Progenitor cell of endocrine pancreas (in vitro differentiated cells): ENCODE measurements around the gene RASGEF1C. TPM values are rescaled to one million over a fixed set of nuclear protein-coding genes. Genes with fewer than 3 reads are reported as not detected.

Experiments
- DNase-seq: peaks from one replicate; pipeline ENCODE4 v3.0.0; 2021; ENCODE audit warnings: low spot score; ENCODE audit not compliant: unreplicated experiment
- H3K27ac Mint-ChIP-seq: 2 replicates; pipeline ENCODE4 v1.8.0; 2021; ENCODE audit warnings: mild to moderate bottlenecking, moderate library complexity, mixed read lengths
- H3K27me3 Mint-ChIP-seq: 2 replicates; pipeline ENCODE4 v1.8.0; 2021; ENCODE audit warnings: mixed read lengths
- H3K36me3 Mint-ChIP-seq: 2 replicates; pipeline ENCODE4 v1.8.0; 2022; ENCODE audit warnings: mixed read lengths; ENCODE audit not compliant: insufficient read depth
- H3K4me1 Mint-ChIP-seq: 2 replicates; pipeline ENCODE4 v1.8.0; 2021; ENCODE audit warnings: low read depth, mixed read lengths
- H3K4me3 Mint-ChIP-seq: 2 replicates; pipeline ENCODE4 v1.8.0; 2021; ENCODE audit warnings: low read depth, mild to moderate bottlenecking, moderate library complexity, mixed read lengths
- H3K9me3 Mint-ChIP-seq: 2 replicates; pipeline ENCODE4 v1.8.0; 2021; ENCODE audit warnings: low read depth, mixed read lengths
- CTCF ChIP-seq: fragments of 200-600 bp; sonication (generic); IDR thresholded peaks from one replicate; pipeline ENCODE4 v1.5.0; 2021; ENCODE audit warnings: antibody characterized with exemption, mild to moderate bottlenecking; ENCODE audit not compliant: unreplicated experiment
- long read RNA-seq: library from polyadenylated mRNA; unstranded; transcript quantifications from one replicate; pipeline ENCODE4 v2.0.0, GENCODE V29; 2020
- total RNA-seq: library from RNA; stranded (reverse); gene quantifications from 2 replicates; pipeline ENCODE4 v1.2.1, GENCODE V29; 2021

Gene RASGEF1C
- total RNA-seq = 0.51 and 1.3 TPM in 2 replicates
- long read RNA-seq, partial matches to known transcripts = 1 of 1 reads
- long read RNA-seq, other reads (novel, unspliced or antisense) = 0 of 1 reads

- H3K4me1 Mint-ChIP-seq = peaks cover 1% of the 10 kb centered on the region
- peak; percentile 73 for DNase-seq
- H3K27me3 Mint-ChIP-seq = peaks cover 41% of the 10 kb centered on the region
- H3K36me3 Mint-ChIP-seq = no peaks in the 10 kb centered on the region
- H3K27ac Mint-ChIP-seq = no peak within 1 kb of the TSS
- peak; percentile 54 for TF ChIP-seq CTCF
- peak within 1 kb of the TSS; percentile 62 for H3K4me3 Mint-ChIP-seq
- H3K9me3 Mint-ChIP-seq = no peaks in the 10 kb centered on the region
Observed at GRCh38 chr5:180209137-180209581, at the start of gene RASGEF1C. Gene RASGEF1C, minus strand, starts transcription at chr5:180209211. Its CDS starts 71,159 bp downstream, at chr5:180138052.

GRCh38 chr5:180253036-180253824 is 44.2 kb upstream of the RASGEF1C start:
- Mint-ChIP-seq H3K4me1 (no peaks in the 10 kb centered on the region), H3K36me3 (peaks cover 87% of the 10 kb centered on the region), H3K27me3 (no peaks in the 10 kb centered on the region), H3K9me3 (peaks cover 48% of the 10 kb centered on the region), H3K27ac (no peak overlapping the region), H3K4me3 (no peak overlapping the region)
- TF ChIP-seq CTCF = no peak
- DNase-seq = no peak

GRCh38 chr5:180251887-180252286 is 42.9 kb upstream of the RASGEF1C start:
- H3K4me1 Mint-ChIP-seq = no peaks in the 10 kb centered on the region
- H3K36me3 Mint-ChIP-seq = peaks cover 86% of the 10 kb centered on the region
- peaks cover 36% of the 10 kb centered on the region for H3K9me3 Mint-ChIP-seq
- H3K4me3 Mint-ChIP-seq = no peak overlapping the region
- H3K27ac Mint-ChIP-seq = no peak overlapping the region
- no peak for DNase-seq
- H3K27me3 Mint-ChIP-seq = no peaks in the 10 kb centered on the region
- no peak for TF ChIP-seq CTCF

GRCh38 chr5:180251141-180251540 is 42.1 kb upstream of the RASGEF1C start:
- no peak for TF ChIP-seq CTCF
- H3K9me3 Mint-ChIP-seq = peaks cover 34% of the 10 kb centered on the region
- no peaks in the 10 kb centered on the region for H3K4me1 Mint-ChIP-seq
- H3K36me3 Mint-ChIP-seq = peaks cover 86% of the 10 kb centered on the region
- H3K27me3 Mint-ChIP-seq = no peaks in the 10 kb centered on the region
- no peak for DNase-seq
- H3K27ac Mint-ChIP-seq = no peak overlapping the region
- no peak overlapping the region for H3K4me3 Mint-ChIP-seq

GRCh38 chr5:180250329-180250728 is 41.3 kb upstream of the RASGEF1C start:
- Mint-ChIP-seq H3K27me3 (no peaks in the 10 kb centered on the region), H3K36me3 (peaks cover 80% of the 10 kb centered on the region), H3K4me3 (no peak overlapping the region), H3K9me3 (peaks cover 30% of the 10 kb centered on the region), H3K4me1 (no peaks in the 10 kb centered on the region), H3K27ac (no peak overlapping the region)
- TF ChIP-seq CTCF = no peak
- DNase-seq = no peak
